Limb (tissue), 2 donors: Measurements from ENCODE around the gene CAMK1D.
"Not testable (repeated sequence)": the region's sequence is repeated elsewhere in the genome, so short reads cannot be mapped to it uniquely, and the experiment has no call there.

Source experiments
- DNase-seq, 2 donors: peaks; one replicate each; pipeline ENCODE4 v3.0.0-alpha.2; 2016; ENCODE audit errors: extremely low spot score in 2 of 2

The CAMK1D gene

DNA sequence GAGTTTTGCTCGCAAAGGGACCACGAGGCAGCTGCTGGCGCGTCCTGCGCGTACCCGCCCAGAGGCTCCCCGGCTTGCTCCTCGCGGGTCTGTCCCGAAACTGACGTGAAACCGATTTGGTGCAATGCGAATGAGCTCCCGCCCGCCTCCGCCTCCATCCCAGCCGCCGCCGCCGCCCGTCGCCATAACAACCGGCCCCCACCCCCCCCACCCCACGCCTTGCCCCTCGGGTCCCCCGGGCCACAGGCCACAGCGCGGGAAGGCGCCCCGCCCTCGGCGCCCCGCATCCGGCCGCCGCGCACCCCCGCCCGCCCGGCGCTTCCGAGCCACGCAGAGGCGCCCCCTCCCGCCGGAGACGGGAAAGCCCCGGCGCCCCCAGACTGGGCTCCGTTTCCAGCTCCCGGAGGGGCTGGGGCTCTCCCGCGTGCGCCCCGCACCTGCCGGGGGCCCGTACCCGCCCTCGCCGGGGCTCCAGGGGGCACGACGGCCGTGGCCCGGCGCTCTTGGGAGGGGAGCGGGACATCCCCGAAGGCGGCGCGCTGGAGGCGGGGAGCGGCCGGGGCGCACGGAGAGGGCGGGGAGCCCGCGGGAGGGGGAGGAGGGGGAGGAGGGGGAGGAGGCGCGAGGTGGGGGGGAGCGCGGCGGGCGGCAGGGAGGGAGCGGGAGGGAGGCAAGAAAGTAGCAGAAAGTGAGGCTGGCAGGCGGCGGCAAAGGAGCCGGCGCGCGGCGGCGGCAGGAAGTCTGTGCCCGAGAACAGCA, at the start of gene CAMK1D:
Gene CAMK1D (plus strand): TSS at position 678 of the 759 bp plus-strand sequence.
- DNase-seq: peak; percentile 70 to 91

DNA sequence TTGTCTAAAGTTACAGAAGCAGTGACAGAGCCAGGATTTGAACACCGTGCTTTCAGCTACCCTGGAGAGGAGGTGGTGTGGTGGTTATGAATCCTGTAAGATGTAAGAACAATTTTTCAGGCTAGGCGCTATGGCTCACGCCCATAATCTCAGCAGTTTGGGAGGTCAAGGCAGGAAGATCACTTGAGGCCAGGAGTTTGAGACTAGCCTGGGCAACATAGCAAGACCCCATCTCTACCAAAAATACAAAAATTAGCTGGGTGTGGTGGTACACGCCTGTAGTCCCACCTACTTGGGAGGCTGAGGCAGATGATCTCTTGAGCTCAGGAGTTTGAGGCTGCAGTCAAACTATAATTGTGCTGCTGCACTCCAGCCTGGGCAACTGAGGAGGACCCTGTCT, 48.3 kb upstream of the CAMK1D start:
- not testable (repeated sequence) for DNase-seq

DNA sequence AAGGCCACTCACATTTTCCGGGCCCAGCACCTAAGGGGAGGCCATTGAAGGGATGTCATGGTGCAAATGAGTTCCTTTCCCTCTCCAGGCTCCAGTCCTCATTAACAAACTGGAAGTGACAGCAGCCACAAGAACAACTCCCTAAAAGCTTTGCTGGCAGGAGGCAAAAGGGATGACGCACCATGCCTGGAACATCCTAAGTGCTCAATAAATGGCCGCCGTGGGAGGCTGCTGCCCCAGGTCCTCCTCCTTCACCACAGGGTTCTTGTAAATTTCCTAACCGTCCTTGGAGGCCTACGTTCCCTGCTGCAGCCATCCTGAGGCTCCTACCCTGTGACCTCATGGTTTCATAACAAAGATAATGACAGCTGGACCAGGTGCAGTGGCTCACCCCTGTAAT, 41.3 kb upstream of the CAMK1D start:
- no peak for DNase-seq

DNA sequence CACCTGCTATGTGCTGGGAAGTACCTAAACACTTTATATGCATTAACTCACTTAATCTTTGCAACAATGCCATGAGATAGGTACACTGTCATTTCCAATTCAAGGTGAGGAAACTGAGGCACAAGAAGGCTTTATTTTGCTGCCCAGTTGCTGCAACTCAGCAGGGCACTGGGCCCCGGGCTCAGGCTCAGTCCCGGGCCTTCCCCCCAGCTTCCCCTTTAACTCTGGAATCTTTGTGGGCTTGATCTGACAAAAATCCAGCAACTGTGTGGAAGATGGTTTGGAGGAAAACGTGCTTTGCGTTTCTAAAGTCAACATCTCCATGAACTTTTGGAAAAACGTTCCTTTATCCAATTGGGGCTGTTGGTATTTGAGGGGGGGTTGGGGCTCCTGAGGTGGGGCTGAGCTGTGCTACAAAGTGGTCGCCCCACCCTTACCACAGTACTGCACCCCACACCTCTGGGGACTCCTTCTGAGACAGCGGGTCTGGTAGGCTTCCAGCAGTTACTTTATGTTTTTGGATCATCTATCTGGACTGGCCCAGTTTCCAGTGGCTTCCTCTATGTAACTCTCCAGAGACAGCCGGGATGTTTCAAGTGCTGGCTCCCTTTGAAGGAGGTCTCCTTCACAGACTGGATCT, 40.5 kb upstream of the CAMK1D start:
- no peak for DNase-seq

DNA sequence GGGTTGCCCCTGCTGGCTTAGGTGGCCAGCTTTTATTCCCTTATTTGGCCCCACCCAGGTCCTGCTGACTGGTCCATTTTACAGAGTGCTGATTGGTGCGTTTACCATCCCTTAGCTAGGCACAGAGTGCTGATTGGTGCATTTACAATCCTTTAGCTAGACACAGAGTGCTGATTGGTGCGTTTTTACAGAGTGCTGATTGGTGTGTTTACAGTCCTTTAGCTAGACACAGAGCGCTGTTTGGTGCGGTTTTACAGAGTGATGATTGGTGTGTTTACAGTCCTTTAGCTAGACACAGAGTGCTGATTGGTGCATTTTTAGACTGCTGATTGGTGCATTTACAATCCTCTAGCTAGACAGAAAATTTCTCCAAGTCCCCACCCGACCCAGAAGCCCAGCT, 39.6 kb upstream of the CAMK1D start:
- not testable (repeated sequence) for DNase-seq

DNA sequence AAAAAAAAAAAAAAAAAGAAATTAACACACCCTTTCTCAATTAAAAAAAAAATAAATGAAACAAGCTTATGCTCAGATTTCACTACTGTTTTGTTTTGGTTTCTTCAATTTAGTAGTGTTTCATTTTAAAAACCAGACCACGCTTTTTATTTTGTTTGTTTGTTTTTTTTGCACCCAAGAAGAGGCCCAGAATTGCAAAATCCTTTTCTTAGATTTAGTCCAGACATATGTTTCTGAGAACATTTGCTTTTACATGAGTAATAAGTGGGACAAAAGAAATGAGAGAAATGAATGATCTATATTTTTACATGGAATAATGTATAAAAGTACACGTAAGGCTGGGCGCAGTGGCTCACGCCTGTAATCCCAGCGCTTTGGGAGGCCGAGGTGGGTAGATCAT, 34.5 kb upstream of the CAMK1D start:
- DNase-seq: no peak

DNA sequence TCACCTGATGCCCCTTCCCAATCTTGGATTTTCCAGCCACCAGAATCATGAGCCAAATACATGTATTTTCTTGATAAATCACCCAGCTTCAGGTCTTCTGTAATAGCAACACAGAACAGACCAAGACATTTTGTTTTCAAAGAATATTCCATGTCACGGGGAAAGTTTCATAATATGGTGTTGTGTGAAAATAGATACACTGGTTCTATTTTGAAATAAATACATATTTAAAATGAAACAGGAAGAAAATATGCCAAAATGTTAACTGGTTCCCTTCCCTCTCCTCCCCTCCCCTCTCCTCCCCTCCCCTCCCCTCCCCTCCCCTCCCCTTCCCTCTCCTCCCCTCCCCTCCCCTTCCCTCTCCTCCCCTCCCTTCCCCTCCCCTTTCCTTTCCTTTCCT, 30.3 kb upstream of the CAMK1D start:
- no peak for DNase-seq

DNA sequence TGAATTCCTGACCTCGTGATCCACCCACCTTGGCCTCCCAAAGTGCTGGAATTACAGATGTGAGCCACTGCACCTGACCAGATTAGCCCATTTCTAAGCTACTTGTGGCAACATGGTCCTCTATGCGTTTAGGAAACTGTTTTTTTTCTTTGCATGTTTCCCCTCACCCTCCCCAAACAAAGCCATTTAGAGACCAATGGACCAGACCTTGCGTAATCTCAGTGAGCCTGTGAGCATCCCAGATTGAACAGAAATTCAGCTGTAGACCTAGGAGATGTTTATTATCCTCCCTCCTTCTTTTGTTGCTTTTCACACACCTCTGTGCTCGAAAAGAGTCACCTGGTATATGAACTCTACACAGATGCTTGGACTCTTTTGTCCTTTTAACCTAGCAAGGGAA, 28.5 kb upstream of the CAMK1D start:
- DNase-seq: no peak

DNA sequence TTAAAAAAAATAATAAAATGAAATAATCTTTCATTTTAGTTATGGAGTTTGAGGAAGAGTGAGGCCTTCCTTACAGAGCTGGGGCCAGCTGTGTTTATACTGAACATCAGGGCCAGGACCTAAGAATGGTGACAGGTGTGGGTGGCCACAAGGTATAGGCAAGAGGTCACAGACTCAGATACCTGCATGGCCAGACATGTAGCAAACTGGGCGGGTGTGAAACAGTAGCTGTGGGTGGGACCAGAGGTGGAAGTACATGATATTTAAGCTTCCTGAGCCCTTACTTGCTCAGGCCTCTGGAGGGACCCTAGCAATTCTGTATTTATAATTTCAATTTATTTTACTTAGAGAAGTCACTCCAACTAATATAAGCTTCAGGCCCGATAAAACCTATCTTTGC, 27.7 kb upstream of the CAMK1D start:
- DNase-seq: no peak

DNA sequence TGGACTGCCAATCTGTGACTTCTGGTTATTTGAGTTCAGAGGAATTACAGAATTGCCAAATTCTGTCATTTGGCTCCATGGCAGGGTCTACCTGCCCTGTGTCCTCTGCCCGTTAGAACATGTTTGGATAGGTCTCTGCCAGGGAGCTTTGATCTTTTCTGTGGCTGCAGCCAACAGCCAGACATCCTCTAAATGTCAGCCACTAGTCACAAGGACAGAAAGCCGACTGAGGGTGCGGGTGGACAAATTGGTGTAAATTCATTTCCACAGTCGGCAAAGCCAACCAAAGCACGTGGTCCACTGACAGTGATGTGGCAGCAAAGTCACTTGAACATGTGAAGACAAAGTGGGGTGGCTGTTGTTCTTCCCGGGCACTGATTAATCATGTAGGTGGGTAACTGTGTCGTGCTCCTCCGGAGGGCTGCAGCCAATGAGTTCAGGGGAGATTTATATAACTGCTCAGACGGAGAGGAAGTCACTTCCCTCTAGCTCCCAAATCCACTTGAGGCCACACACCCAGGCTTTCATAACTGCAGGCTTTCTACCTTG, 26.7 kb upstream of the CAMK1D start:
- DNase-seq: no peak

DNA sequence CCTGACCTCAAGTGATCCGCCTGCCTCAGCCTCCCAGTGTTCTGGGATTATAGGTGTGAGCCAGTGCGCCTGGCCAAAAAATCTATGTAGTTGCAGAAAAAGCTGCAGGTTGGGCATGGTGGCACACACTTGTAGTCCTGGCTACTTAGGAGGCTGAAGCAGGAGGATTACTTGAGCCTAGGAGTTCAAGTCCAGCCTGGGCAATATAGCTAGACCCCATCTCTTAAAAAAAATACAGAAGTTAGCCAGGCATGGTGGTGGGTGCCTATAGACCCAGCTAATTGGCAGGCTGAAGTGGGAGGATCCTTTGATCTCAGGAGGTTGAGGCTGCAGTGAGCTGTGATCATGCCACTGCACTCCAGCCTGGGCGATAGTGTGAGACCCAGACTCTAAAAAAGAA, 24.8 kb upstream of the CAMK1D start:
- DNase-seq: no peak

DNA sequence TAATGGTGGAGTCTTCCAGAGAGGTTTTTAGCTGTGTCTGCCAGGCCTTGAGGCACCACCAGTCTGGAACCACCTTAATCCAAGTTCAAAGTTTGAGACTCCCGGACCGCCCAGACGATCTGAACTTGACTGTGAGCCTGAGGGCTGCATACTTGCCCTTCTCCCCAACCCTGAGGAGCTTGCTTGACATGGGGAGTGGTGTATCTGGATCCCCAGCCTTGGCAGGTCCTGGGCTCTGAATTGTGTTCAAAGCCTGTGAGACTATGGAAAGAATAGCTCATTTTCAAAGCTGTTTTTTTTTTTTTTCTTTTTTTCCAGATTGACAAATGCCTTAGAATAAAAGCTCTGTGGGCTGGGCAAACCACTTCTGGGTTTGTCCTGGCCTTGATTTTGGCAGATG, 22.3 kb upstream of the CAMK1D start:
- DNase-seq: no peak

DNA sequence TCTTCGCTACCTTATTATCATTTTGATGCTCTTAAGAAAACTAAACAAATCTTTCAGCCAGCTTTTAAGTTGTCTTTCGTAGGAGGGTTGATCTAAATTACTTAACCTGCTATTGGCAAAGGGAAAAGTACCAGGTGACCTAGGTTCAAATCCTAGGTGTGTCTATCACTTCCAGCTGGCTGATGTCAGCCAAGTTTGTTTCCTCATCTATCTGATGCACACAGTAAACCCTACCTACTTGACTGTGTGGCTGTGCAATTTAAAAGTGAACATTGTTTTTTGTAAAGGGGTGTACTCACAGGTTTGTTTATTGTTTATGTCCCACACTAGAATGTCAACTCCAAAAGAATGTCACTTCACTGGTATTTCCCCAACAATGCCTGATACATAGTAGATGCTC, 21.9 kb upstream of the CAMK1D start:
- DNase-seq: no peak

DNA sequence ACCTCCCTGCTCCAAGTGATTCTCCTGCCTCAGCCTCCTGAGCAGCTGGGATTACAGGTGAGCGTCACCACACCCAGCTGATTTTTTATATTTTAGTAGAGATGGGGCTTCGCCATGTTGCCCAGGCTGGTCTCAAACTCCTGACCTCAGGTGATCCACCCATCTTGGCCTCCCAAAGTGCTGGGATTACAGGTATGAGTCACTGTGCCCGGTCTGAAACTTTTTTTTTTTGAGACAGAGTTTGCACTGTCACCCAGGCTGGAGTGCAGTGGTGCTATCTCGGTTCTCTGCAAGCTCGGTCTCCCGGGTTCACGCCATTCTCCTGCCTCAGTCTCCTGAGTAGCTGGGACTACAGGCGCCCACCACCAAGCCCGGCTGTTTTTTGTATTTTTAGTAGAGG, 21.0 kb upstream of the CAMK1D start:
- DNase-seq: not testable (repeated sequence)

DNA sequence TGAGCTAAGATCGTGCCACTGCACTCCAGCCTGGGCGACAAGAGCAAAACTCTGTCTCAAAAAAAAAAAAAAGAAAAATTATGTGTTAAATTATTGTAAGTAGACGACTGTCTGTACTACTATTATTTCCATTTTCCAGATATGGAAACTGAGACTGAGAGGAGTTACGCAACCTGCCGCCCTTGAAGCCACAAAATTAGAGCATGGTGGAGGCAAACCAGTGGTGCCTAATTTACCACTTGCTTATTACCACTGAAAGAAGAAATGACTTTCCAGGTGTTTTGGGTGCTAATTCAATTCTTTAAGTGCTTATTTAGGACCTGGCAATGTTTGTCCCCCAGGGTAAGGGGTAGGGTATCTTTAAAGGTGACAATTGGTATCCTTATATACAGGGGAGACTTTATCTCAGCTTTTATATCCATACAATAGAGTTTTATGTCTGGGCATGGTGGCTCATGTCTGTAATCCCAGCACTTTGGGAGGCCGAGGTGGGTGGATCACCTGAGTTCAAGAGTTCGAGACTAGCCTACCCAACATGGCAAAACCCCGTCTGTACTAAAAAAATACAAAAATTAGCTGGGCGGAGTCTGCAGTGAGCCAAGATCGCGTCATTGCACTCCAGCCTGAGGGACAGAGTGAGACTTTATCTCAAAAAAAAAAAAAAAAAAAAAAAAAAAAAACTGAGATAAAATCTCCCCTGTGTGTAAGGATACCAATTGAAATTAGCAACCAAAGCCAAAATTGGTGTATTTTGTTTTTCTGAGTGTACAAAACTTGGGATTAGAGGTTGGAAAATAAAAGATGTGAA, 16.6 kb upstream of the CAMK1D start:
- no peak for DNase-seq

DNA sequence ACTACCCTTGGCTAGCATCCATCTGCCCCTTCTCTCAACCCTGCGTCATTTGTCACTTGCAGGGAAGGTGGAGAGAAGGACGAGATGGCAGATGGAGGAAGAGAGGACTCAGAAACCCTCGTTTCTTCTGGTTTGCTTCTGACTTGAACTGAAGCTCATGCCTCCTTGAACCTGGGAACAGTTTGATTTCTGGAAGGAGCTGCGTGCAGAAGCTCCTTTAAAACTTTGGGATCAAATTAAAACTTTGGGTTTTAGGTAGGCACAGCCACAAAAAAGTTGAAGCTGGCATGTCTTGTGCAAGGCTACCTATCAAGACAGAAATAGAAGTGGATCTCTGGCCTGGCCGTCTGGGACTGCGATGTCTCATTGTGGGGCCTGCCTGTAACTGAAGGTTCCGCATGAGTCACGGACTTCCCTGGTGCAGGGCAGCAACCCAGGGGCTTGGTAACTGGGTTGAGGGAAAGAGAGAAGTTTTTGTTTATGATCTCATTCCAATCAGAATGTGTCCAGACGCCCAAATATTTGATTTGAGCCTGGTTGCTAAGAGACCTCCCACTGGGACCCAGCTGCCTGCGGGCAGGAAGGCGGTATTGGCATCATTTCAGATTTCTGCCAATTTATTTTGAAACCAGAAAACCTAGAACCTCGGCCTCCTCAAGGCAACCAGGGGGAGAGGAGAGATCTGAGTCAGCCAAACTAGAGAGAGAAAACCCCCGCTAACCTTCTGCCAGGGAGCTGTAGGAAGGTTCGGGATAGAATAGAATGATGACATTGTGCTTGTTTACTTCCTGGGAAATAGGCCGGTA, 15.8 kb upstream of the CAMK1D start:
- DNase-seq: peak; percentile 48 to 55

DNA sequence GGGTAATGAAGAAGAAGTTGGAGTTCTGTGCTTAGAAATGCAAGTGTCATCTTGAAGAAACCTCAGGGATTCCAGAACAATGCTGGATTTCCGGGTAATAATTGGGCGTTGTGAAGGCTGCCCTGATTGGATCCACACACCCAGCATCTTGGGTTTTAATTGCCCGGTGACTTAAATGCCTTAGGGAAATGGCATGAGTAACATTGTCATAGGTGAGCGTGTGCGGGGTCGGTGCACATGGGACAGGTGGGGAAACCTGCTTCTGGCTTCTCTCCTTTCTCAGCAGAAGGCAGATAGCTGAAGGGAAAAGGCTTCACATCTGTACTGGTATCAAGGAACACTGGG, 15.2 kb upstream of the CAMK1D start:
- no peak for DNase-seq

DNA sequence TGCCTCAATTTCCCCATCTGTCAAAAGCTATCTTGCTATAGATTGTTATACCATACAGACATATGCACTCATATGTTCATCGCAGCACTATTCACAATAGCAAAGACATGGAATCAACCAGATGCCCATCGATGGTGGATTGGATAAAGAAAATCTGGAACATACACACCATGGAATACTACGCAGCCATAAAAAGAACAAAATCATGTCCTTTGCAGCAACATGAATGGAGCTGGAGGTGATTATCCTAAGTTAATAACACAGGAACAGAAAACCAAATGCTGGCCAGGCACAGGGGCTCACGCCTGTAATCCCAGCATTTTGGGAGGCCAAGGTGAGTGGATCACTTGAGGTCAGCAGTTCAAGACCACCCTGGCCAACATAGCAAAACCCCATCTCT, 14.2 kb upstream of the CAMK1D start:
- not testable (repeated sequence) for DNase-seq

DNA sequence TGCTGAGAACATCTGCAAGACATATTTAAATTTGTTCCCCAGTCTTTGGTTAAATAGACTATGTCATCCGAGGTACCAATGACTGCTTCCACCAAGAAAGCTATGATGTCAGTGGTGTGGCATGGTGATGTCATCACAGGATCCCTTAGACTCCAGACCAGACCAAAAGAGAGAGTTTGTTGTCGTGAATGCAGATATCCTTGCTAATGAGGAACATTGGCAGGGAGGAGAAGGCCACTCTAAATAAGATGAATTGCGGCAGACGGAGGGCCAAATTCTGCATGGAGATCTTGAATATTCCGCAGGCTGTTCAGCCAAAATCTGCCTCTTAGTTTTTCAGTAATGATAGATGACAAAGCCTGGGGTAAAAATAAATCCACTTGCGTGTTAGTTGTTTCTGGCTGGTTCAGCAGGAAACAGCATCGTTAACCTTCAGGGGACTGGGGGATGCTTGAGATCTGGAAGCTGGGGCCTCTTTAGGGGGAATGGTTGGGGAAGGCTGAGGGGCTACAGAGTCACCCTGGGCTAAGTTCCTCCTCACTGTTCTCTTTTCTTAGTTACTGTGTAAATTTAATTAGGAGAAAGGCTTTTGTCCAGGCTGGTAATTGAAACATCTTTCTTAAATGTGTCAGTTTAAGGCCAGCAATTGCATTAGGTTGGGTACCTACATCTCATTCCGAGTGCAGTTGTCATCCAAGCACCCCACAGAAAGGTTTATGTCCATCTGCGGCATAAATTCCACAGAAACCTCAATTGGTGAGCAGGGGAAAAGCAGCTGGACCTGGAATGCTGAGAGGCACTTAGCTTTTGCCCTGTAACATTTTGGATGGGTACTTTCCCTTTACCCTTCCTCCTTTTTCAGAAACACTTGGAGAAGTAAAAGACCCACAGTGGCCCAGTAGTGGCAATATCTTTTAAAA, 11.6 kb upstream of the CAMK1D start:
- peak; percentile 33 to 44 for DNase-seq

DNA sequence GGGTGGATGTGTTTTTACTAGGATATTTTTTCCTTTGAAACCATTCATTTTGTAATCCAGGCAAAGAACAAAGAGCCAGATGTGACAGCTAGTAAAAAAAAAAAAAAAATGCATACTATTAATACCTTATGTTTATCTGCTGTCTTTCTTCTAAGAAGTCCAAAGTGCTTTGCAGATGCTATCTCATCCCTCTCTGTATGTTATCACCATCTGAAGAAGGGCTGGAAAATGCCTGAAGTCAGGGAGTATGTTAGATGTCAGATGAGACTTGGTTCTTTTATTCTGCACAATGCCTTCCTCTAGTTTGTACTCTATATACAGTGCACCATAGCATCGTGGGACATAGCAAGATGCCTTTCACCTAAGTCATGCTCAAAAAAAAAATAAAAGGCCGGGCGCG, 10.4 kb upstream of the CAMK1D start:
- no peak for DNase-seq
